BE2C (cell line): ENCODE measurements around the gene MAP2K4.

Source experiments
- DNase-seq: peaks from one replicate; pipeline ENCODE4 v3.0.0-alpha.2; 2020
- H3K27me3 ChIP-seq: fragments of 250-450 bp; sonication (Bioruptor Pico); 2 replicates; pipeline ENCODE4 v1.5.1; 2020; ENCODE audit warnings: mild to moderate bottlenecking
- H3K36me3 ChIP-seq: fragments of 250-450 bp; sonication (Bioruptor Pico); 2 replicates; pipeline ENCODE4 v1.5.1; 2020; ENCODE audit warnings: mild to moderate bottlenecking
- H3K4me1 ChIP-seq: fragments of 250-450 bp; sonication (Bioruptor Pico); 2 replicates; pipeline ENCODE4 v1.5.1; 2020
- H3K4me3 ChIP-seq: 2 replicates; pipeline ENCODE4 v1.5.1; 2011; ENCODE audit warnings: low read depth, low read length
- H3K9me3 ChIP-seq: fragments of 250-450 bp; sonication (Bioruptor Pico); 2 replicates; pipeline ENCODE4 v1.5.1; 2020
- TF ChIP-seq, protein P1 (sequence below): IDR thresholded peaks from 2 replicates; pipeline ENCODE4 v1.5.1; 2012; ENCODE audit warnings: mild to moderate bottlenecking, low read depth, low read length

Gene MAP2K4

DNA sequence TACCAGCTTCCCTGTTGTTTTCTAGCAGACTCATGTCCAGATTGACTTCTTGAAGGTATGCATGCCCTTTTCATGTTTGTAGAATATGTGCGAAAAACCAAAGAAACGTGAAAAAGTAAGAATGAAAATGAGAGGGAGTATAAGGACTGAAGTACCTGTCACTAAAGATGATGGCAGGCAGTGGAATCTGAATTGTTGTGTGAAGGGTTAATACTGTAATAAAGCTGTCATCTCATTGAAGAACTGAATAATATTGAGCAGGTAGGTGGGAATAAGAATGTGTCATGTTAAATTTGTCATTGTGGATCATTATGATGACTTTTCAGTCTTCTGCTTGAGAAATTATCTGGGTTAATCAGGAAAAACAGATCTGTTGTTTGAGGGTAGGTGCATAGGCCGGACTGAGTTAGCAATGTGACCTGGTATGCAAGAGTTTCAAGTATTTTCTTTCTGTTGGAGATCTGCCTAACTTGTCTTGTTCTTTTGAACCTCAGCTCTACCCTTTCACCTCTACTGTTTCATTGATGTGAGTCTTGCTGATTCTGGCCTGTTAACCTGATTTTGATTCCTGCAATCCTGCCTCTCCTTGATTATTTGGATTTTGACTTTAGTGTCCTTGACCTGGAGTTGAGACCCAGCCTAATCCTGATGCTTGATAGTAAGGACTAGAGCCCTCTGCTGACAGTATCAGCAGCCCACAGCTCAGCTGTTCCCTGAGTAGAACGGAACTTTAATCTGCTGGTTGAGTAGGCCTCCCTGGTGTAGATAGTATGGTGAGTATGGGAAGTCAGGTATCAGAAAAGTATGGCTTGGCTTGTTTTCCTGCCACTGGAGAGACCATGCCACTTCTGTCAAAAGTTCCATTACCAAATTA, 64.6 kb downstream of the MAP2K4 start:
- H3K4me3 ChIP-seq: no peak overlapping the region
- no peaks in the 10 kb centered on the region for H3K9me3 ChIP-seq
- TF ChIP-seq, protein P1, sequence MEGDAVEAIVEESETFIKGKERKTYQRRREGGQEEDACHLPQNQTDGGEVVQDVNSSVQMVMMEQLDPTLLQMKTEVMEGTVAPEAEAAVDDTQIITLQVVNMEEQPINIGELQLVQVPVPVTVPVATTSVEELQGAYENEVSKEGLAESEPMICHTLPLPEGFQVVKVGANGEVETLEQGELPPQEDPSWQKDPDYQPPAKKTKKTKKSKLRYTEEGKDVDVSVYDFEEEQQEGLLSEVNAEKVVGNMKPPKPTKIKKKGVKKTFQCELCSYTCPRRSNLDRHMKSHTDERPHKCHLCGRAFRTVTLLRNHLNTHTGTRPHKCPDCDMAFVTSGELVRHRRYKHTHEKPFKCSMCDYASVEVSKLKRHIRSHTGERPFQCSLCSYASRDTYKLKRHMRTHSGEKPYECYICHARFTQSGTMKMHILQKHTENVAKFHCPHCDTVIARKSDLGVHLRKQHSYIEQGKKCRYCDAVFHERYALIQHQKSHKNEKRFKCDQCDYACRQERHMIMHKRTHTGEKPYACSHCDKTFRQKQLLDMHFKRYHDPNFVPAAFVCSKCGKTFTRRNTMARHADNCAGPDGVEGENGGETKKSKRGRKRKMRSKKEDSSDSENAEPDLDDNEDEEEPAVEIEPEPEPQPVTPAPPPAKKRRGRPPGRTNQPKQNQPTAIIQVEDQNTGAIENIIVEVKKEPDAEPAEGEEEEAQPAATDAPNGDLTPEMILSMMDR: no peak
- DNase-seq: no peak
- H3K36me3 ChIP-seq: no peaks in the 10 kb centered on the region
- no peaks in the 10 kb centered on the region for H3K27me3 ChIP-seq
- no peaks in the 10 kb centered on the region for H3K4me1 ChIP-seq

DNA sequence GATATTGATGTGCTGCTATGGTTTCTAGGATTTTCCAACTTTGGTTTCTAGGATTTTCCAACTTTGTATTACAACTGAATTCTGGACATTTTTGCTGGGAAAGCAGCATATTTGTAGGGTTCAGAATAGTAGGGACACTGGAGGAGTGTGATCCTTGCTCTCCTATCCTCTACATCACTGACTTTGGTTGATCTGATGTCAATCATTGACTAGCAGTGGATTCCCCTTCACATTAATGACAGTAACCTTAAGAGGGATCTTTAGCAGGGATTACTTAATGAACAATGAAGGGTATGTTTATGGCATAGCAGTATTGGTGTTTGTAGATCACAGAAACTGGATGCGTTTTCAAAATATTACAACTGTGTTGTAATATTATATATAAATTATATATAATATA, 67.4 kb downstream of the MAP2K4 start:
- TF ChIP-seq, protein P1: no peak
- no peaks in the 10 kb centered on the region for H3K27me3 ChIP-seq
- no peaks in the 10 kb centered on the region for H3K36me3 ChIP-seq
- DNase-seq: no peak
- no peak overlapping the region for H3K4me3 ChIP-seq
- no peaks in the 10 kb centered on the region for H3K9me3 ChIP-seq
- H3K4me1 ChIP-seq: no peaks in the 10 kb centered on the region

DNA sequence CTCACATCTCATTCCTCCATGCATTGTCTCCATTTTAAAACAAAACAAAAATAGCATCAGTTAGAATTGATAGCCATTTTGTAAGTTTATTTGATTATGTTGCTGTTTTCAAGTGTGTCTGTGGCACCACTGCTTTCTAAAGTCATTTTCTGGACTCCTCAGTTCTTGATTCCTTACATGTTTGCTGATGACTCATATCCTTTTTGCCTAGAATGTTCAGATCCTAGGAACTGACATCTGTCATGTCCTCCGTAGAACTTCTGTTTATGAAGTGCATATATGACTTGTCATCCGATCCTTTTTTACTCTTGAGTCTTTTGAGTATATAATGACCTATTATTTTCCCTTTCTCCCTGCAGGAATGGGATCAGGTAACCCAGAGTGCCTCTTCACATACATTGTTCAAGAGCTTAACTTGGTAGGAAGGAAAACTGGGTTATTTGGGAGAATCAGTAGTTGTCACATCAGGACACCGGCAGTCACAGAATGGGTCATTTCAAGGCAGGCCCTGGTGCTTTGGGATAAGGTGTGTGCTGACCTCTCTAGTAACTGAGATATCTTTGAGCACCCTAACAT, 69.2 kb downstream of the MAP2K4 start:
- DNase-seq: no peak
- Histone ChIP-seq H3K4me1 (no peaks in the 10 kb centered on the region), H3K27me3 (no peaks in the 10 kb centered on the region), H3K36me3 (no peaks in the 10 kb centered on the region), H3K4me3 (no peak overlapping the region), H3K9me3 (no peaks in the 10 kb centered on the region)
- TF ChIP-seq, protein P1: no peak

DNA sequence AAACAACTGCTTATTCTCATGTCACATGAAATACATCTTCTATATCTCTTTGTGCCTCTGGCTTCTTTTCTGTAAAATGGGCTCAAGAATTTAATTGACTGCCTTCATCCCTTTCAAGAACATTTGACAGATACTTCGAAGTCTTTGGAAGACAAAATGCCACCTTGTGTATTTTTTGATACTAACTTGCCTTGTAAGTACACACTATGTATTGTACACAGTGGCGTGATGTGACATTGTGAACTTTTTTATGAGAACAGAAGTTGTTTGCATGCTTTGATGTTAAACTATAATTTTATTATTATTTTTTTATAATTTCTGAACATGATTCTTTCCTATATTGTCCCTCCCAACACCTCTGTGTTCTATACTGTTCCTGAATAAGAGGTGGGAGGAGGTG, 73.7 kb downstream of the MAP2K4 start:
- Histone ChIP-seq H3K4me1 (no peaks in the 10 kb centered on the region), H3K9me3 (no peaks in the 10 kb centered on the region), H3K27me3 (no peaks in the 10 kb centered on the region), H3K36me3 (no peaks in the 10 kb centered on the region), H3K4me3 (no peak overlapping the region)
- TF ChIP-seq, protein P1: no peak
- no peak for DNase-seq

DNA sequence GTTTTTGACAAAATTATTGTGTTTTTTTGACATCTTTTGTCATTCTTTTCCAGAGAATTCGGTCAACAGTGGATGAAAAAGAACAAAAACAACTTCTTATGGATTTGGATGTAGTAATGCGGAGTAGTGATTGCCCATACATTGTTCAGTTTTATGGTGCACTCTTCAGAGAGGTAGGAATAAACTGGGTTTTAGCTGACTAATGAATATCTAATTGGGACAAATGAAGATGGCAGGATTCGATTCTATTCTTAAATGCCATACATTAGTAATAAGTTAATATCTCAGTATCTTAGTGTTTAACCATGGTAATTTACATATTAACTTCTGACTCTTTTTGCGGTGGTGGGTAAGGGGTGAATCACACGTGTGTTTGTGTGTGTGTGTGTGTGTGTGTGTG, 74.8 kb downstream of the MAP2K4 start:
- TF ChIP-seq, protein P1: no peak
- H3K27me3 ChIP-seq: no peaks in the 10 kb centered on the region
- H3K9me3 ChIP-seq: no peaks in the 10 kb centered on the region
- DNase-seq: no peak
- no peak overlapping the region for H3K4me3 ChIP-seq
- H3K4me1 ChIP-seq: no peaks in the 10 kb centered on the region
- no peaks in the 10 kb centered on the region for H3K36me3 ChIP-seq

DNA sequence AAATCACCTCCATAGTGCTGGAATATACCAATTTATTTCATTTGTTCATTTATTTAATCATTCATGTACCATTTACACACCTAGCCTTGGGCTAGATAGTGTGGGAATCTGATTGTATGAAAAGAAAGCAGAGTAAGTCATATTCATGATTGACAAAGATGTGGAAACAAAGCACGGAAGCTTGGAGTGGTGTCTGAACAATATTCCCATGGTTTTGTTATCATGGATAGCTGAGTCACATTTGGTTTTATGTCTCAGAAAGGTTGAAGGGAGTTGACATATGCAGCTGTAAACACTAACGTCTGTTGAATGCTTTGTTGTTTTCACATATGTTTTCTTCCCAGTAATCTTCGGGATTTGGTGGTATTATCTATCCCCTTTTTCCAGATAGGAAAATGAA, 76.6 kb downstream of the MAP2K4 start:
- no peaks in the 10 kb centered on the region for H3K36me3 ChIP-seq
- no peaks in the 10 kb centered on the region for H3K9me3 ChIP-seq
- DNase-seq: no peak
- no peaks in the 10 kb centered on the region for H3K4me1 ChIP-seq
- no peaks in the 10 kb centered on the region for H3K27me3 ChIP-seq
- TF ChIP-seq, protein P1: no peak
- no peak overlapping the region for H3K4me3 ChIP-seq
